SHP77 treated with DMSO at 0.1 percent for 48 hours (cell line): ENCODE results near the gene CDKN2B-AS1.

Experiments used
- DNase-seq: peaks from one replicate; lab custom pipeline; 2025; lab: John Stamatoyannopoulos, UW

The CDKN2B-AS1 gene

GRCh38 chr9:22084336-22085035 lies 89.9 kb downstream of the CDKN2B-AS1 start:
- DNase-seq, result no peak

DNA sequence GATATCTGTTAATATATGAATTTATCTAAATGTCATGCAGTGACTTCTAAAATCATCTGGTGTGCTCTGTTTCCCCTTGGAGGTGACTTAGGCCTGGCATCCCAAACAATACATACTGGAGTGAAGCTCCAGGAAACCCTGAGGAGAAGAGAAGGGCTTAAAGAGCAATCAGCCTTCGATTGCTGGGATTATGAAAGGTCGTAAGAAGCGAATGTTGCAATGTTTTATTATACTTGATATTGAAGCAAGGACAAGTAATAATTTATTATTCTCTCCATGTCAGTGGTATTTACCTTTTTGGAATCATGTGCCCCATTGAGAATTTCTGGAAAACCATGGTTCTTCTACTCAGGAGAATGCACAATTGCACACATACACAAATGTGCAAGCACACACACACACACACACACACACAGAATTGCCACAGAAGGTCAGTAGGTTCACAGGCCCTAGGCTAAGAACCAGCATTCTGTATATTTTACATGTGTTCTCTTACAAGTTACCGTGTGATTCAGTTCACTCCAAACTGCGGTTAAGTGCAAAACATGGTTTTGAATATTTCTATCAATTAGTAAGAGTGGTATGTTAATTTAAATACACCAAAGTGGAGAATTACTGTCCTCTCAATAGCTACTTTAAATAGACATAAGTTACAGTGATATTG lies 93.6 kb downstream of the CDKN2B-AS1 start:
- DNase-seq, result no peak

DNA sequence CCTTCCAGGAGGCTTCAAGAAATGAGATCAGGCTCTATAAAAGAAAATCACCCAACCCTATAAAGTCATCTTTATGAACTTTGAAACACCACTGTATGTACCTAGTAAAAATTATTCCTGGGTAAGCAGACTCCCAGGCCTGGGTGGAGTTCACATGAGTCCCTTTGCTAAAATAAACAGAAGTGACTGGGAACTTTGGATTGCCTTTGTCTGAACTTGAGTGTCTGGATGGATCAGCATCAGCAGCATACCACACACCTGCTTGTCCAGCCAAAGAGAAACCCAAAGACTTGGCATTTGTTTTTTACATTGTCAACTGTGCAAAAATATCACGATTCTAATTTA lies 94.1 kb downstream of the CDKN2B-AS1 start:
- DNase-seq, result no peak

- DNase-seq, result no peak
These were observed 103.1 kb downstream of the CDKN2B-AS1 start for GRCh38 chr9:22097707-22098106.

- DNase-seq, result no peak
These were observed 104.2 kb downstream of the CDKN2B-AS1 start for GRCh38 chr9:22098643-22099332.

- no peak for DNase-seq
These were observed 106.0 kb downstream of the CDKN2B-AS1 start for GRCh38 chr9:22100626-22101025.

- no peak for DNase-seq
These were observed 107.8 kb downstream of the CDKN2B-AS1 start for GRCh38 chr9:22102146-22103053.

- no peak for DNase-seq
These were observed 109.3 kb downstream of the CDKN2B-AS1 start for GRCh38 chr9:22103685-22104575.

DNA sequence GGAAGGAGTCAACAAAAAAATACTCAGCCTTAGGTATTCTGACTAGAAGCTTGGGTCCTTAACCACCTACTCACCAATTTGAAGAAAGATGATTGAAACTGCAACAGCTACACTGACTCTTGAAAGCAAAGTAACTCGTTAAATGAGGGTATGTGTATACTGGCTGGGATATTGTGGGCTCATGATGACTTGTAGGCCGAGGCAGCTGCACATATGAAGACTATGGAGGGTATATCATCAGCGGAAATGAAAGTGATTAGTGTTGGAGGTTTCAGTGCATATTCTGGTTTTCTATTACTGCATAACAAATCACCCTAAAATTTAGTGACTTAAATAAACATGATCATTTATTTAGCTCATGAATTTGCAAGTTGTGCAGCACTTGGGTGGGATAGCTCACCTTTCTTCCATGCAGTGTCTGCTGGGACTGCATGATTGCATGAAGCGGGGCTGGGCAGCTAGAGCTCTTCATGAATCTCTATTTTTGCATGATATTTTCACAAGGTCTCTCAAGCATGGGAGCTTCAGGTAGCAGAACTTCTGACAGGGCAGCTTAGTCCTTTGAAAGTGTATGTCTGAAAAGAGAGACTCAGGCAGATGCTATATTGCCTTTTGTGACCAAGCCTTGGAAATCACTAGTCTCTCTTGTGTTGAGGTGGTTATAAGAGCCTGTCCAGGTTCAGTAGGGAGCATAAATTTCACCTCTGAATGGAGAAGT lies 110.6 kb downstream of the CDKN2B-AS1 start:
- DNase-seq, result no peak

DNA sequence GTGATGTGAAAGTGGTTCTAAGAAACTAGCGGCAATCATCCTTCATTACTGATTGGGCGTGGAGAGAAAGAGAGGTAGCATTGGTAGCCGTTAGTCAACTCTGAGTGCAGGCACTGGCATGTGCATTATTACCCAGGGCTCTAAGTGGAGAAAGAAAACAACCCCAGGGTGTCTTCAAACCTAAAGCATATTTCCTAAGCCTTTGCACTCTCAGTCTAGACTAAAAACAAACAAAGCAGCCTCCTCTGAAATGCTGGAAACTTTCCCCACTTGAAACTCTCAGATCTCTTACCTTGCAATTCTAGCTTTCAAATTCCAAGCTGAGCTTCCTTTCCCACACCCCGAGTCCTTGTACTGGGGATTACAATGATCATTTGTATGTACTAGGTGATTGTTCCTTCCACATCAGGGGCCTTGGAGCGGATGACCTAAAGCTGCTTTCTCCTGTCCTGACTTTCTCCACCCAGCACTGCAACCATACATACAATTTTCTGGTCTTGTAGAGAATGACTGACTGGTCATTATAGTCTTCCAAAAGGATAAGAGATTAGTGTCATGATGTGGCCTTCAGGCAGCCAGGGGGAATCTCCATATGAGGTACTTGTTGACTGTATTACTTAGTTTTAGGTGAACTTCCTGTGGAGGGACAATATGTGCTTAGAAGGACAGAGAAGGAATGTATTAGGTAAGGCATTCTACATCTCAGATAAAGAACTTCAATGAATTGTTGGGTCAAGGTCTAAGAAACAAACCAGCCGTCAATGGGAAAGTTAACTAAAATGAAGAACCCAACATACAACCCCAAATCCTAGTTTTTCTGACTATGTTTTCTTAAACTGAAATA lies 112.8 kb downstream of the CDKN2B-AS1 start:
- no peak for DNase-seq

DNA sequence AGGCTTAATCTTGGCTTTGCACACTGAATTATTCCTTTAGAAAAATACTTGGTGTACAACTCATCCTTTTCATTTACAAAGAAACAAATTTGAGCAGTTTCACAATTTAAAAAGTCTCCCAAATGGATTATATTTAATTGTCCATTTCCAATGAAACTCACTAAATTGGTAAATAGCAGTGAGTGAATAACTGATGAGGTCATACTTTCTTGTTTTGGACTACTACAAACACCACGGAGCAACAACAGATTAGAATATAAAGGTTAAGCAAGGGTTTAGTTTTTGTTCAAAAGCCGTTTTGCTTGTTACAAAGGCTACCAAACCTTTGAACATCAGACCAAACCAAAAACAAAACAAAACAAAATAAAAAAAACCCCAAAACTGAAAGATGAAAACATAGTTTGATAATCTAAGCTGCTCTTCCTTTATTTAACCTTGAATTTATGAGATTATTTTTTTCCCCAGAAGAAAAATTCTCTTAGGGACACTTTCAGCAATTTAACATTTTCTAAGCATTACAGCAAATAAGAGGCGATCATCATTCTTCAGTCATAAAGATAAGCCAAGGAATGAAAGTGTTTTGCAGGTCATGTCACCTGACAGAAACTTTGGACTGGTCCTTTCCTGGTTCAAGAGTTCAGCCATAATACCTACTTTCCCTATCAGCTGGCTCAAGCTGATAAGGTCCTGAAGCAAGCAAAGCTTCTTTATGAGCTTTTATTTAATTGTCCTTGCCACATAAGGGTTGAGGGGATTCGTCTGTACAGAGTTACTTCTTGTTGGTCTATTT lies 114.2 kb downstream of the CDKN2B-AS1 start:
- no peak for DNase-seq

- DNase-seq, result no peak
These were observed 116.8 kb downstream of the CDKN2B-AS1 start for GRCh38 chr9:22111176-22111953.

GRCh38 chr9:22111954-22112247 lies 117.3 kb downstream of the CDKN2B-AS1 start:
- DNase-seq, result no peak

DNA sequence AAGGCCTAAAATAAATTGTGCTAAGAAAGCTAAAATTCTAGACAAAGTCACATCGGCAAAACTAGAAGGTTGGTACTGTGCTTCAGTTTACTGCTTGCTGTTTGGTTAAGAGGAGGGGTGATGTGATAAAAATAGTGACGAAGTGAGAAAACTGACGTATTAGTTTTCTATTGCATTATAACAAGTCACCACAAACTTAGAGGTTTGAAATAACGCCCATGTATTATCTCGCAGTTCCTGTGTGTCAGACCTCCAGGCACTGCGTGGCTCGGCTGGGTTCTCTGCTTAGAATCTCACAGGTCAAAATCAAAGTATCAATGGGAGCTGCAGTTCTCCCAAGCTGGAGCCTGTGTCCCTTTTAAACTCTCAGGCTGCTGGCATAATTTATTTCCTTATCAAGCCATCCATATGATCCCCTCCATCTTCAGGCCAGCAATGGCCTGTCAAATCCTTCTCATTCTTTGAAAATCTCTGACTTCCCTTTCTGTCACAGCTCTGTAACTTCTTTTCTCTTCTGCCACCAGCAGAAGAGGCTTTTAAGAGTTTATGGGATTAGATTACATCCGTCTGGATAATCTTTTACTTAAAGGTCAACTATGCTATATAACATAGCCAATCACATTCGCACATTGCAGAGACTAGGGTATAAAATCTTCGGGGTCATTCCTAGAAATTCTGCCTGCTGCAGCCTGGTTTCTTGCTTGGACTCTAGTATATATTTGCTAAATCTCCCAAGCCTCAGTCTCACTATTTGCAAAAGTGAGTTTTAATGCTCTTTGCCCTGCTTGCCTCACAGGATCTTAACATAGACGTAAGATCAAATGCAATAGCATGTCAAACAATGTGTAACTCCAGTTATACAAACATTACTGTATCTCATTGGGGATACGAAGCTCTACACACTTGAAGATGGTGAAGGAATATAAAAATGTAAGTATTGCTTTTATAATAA lies 118.6 kb downstream of the CDKN2B-AS1 start:
- no peak for DNase-seq

- no peak for DNase-seq
These were observed 120.4 kb downstream of the CDKN2B-AS1 start for GRCh38 chr9:22114956-22115355.

DNA sequence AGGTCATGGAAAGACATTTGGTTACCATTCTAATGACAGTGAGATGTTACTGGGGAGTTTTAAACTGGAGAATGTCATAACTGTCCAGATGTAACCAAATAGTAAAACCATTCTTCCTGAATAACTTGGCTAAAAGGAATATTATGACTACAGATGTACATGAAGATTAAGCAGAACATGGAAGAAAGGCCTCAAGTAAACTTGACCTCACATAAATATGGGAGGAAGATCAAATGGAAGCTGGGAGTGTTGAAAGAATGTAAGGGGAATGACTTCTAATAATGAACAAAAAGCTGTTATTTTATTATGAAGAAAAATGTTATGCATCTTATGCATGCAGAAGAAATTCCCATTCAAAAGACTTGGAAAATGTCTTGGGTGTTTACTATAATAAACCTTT lies 122.2 kb downstream of the CDKN2B-AS1 start:
- DNase-seq, result no peak
